IPS-20b (cell line): ENCODE data around the gene CXCR6.

Experiments used
- H3K27ac ChIP-seq: one replicate; pipeline ENCODE4 v1.5.1; 2013; ENCODE audit warnings: low read length
- H3K27me3 ChIP-seq: 2 replicates; pipeline ENCODE4 v1.6.1; 2013; ENCODE audit warnings: mild to moderate bottlenecking, low read length, inconsistent platforms; ENCODE audit not compliant: insufficient read depth
- H3K36me3 ChIP-seq: 2 replicates; pipeline ENCODE4 v1.6.1; 2013; ENCODE audit warnings: low read depth, mild to moderate bottlenecking, inconsistent platforms, low read length, moderate library complexity; ENCODE audit not compliant: insufficient read depth
- H3K4me1 ChIP-seq: 2 replicates; pipeline ENCODE4 v1.6.1; 2013; ENCODE audit warnings: mild to moderate bottlenecking, control low read depth, inconsistent platforms, low read length, moderate library complexity; ENCODE audit not compliant: insufficient read depth
- H3K4me3 ChIP-seq: 2 replicates; pipeline ENCODE4 v1.5.1; 2013; ENCODE audit warnings: mild to moderate bottlenecking, low read length, inconsistent platforms
- H3K9ac ChIP-seq: 2 replicates; pipeline ENCODE4 v1.6.1; 2013; ENCODE audit warnings: low read depth, mild to moderate bottlenecking, inconsistent platforms, low read length, moderate library complexity
- H3K9me3 ChIP-seq: 2 replicates; pipeline ENCODE4 v1.6.1; 2013; ENCODE audit warnings: mild to moderate bottlenecking, low read depth, low read length, inconsistent platforms; ENCODE audit not compliant: insufficient read depth

CXCR6 gene

DNA sequence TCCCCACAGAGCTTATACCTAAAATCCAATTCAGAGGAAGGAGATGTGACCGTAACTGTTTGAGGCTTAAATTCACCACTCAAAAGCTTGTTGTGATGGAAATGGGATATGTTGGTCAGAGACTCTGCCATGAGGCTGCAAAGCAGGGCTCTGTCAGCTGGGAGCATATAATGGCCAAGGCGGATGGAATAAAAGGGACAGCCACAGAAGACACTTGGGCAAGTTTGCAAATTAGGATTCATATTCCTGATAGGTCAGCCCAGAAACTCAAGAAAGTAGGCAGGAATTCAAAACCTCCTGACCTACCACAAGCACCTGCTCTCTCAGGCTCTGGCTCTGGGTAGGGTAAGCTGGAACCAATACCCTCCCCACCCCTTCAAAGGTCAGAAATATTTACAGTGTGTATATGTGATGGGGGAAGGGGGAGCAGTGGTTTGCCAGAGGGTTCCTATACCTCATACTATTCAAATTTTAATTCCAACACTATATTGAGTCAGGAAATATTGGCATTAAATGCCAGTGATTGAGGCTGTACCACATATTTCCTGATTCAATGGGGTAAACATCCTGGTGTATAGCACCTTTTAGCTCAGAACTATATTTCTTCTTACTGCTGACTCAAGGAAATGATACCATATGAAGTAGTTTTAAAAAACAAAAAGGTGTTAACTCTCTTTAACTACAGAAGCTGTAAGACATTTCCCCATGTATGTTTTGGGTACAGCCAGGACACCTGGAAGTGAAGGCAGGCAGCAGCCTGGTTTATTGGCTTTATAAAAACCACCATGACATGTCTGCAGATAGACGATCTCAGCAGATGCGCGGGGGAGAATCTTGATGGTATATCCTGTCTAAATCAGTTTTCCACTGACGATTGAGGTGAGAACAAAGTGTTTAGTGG, 33.2 kb downstream of the CXCR6 start:
- Histone ChIP-seq H3K9me3 (no peaks in the 10 kb centered on the region), H3K9ac (no peak overlapping the region), H3K4me3 (no peak overlapping the region), H3K36me3 (peaks cover 94% of the 10 kb centered on the region), H3K27me3 (no peaks in the 10 kb centered on the region), H3K27ac (no peak overlapping the region), H3K4me1 (no peaks in the 10 kb centered on the region)

- Histone ChIP-seq H3K9me3 (no peaks in the 10 kb centered on the region), H3K4me3 (no peak overlapping the region), H3K27ac (no peak overlapping the region), H3K9ac (no peak overlapping the region), H3K36me3 (peaks cover 95% of the 10 kb centered on the region), H3K4me1 (no peaks in the 10 kb centered on the region), H3K27me3 (no peaks in the 10 kb centered on the region)
Measured at GRCh38 chr3:45978006-45978761, 34.9 kb downstream of the CXCR6 start.

GRCh38 chr3:45979378-45979777, 36.1 kb downstream of the CXCR6 start:
- peaks cover 95% of the 10 kb centered on the region for H3K36me3 ChIP-seq
- no peaks in the 10 kb centered on the region for H3K4me1 ChIP-seq
- H3K27ac ChIP-seq, result no peak overlapping the region

GRCh38 chr3:45980229-45980813, 37.1 kb downstream of the CXCR6 start:
- no peak overlapping the region for H3K4me3 ChIP-seq
- H3K27ac ChIP-seq, result no peak overlapping the region
- H3K9ac ChIP-seq, result no peak overlapping the region
- no peaks in the 10 kb centered on the region for H3K4me1 ChIP-seq
- no peaks in the 10 kb centered on the region for H3K27me3 ChIP-seq
- no peaks in the 10 kb centered on the region for H3K9me3 ChIP-seq
- peaks cover 94% of the 10 kb centered on the region for H3K36me3 ChIP-seq

More at GRCh38 chr3:45979378-45979777, 36.1 kb downstream of the CXCR6 start:
- Histone ChIP-seq H3K4me3 (no peak overlapping the region), H3K9me3 (no peaks in the 10 kb centered on the region), H3K9ac (no peak overlapping the region), H3K27me3 (no peaks in the 10 kb centered on the region)

- H3K9me3 ChIP-seq, result no peaks in the 10 kb centered on the region
- H3K27ac ChIP-seq, result no peak overlapping the region
- no peaks in the 10 kb centered on the region for H3K27me3 ChIP-seq
- H3K36me3 ChIP-seq, result peaks cover 90% of the 10 kb centered on the region
- H3K4me1 ChIP-seq, result no peaks in the 10 kb centered on the region
- no peak overlapping the region for H3K9ac ChIP-seq
- no peak overlapping the region for H3K4me3 ChIP-seq
Measured at GRCh38 chr3:45980819-45981218, 37.6 kb downstream of the CXCR6 start.

DNA sequence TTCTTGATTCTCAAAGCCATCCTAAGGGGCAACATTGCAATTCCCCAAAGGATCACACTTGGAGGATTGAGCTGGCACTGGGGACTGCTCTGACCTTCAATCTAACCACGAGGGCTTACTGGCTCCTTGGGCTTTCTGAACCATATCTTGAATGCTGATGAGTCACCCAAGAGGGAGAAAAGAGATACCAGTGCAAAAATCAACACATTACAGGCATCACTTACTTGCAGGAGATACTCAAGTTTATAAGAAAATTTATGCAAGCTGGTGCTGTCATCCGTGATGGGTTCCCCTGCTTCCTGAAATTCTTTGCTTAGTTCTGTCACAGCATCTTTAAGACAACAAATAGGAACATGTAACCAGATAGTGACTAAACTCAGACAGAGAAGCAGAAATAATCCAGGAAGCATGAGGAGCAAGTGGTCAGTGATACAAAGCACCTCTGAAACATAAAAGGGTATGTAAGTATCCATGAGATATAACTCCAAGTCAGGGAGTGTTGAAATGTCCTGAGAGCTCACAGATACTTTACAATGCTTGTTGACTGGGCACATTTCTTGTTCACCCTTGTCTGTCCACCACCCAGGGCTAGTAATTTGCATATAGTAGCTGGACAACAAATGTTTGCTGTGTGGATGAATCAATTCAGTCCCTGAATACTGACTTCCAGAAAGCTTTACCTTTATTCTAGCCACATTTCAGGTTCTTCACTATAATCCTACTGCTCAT, 38.2 kb downstream of the CXCR6 start:
- H3K36me3 ChIP-seq, result peaks cover 83% of the 10 kb centered on the region
- H3K4me3 ChIP-seq, result no peak overlapping the region
- no peaks in the 10 kb centered on the region for H3K27me3 ChIP-seq
- no peaks in the 10 kb centered on the region for H3K4me1 ChIP-seq
- no peaks in the 10 kb centered on the region for H3K9me3 ChIP-seq
- no peak overlapping the region for H3K9ac ChIP-seq
- no peak overlapping the region for H3K27ac ChIP-seq

DNA sequence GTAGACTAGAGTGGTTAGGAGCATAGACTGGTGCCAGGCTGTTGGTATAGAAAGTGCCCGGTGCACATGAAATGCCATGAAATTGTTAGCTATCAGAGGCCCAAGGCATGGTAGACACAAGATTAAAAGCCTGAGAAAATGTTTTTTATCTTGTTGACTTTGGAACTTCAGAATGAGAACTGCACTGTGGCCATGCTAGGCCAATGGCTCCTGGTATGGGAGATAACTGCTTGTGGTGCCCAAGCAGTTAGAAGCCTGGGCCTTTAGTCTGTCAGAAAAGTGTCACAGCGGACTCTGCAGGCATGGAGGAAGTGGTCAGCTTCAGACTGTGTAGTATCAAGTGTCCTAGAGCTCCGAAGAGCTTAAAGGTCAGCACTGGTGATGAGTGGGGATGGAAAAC, 40.5 kb downstream of the CXCR6 start:
- Histone ChIP-seq H3K27me3 (no peaks in the 10 kb centered on the region), H3K4me3 (no peak overlapping the region), H3K9ac (no peak overlapping the region), H3K9me3 (no peaks in the 10 kb centered on the region), H3K4me1 (no peaks in the 10 kb centered on the region), H3K36me3 (peaks cover 64% of the 10 kb centered on the region), H3K27ac (no peak overlapping the region)

DNA sequence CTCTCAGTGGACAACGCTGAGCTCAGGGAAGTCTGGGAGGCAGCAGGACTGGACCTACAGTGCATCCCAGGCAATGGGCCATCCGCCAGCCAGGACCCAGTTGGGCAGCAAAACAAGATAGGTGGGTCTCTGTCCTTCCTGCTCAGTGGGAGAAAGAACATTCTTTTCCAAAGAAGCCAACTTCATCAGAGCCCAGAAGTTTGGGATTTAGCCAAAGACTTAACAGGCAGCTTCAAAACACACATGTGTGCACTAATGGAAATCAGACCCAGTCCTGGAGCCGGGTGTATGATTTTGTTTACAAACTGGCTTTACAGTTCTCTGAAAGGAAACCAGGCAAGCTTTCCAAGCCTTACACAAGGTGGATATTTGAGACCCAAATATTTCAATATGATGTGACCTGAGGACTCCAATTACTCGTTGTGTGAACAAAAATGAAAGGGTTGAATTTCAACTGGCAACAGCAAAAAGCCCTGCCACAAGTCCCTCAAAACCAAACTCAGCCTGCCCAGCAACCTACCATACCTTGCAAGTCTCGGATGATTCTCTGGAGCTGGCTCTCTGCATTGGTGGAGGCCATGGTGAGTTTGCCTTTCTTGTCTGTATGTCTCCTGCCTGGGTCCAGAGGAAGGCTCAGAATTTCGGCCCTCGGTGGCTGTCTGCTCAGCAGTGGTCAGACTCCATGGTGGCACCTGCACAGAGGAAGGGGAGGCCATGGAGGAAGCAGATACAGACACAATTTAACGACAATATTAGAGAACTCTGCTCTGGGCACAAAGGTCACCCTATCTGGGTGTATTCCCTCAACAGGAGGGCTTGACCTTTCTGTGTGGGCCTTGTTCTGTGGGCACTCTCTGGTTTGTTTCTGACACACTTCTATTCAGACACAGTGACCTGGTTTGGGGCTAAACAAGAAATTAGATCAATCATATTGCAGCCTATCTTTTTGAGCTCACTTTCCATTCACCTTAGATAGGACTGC, 41.4 kb downstream of the CXCR6 start:
- Histone ChIP-seq H3K9me3 (no peaks in the 10 kb centered on the region), H3K4me1 (no peaks in the 10 kb centered on the region), H3K27me3 (no peaks in the 10 kb centered on the region), H3K27ac (no peak overlapping the region), H3K36me3 (peaks cover 56% of the 10 kb centered on the region), H3K4me3 (no peak overlapping the region), H3K9ac (no peak overlapping the region)

GRCh38 chr3:45985532-45986302, 42.5 kb downstream of the CXCR6 start:
- Histone ChIP-seq H3K9ac (no peak overlapping the region), H3K4me3 (no peak overlapping the region), H3K9me3 (no peaks in the 10 kb centered on the region), H3K27ac (no peak overlapping the region), H3K27me3 (no peaks in the 10 kb centered on the region), H3K36me3 (peaks cover 45% of the 10 kb centered on the region), H3K4me1 (no peaks in the 10 kb centered on the region)

DNA sequence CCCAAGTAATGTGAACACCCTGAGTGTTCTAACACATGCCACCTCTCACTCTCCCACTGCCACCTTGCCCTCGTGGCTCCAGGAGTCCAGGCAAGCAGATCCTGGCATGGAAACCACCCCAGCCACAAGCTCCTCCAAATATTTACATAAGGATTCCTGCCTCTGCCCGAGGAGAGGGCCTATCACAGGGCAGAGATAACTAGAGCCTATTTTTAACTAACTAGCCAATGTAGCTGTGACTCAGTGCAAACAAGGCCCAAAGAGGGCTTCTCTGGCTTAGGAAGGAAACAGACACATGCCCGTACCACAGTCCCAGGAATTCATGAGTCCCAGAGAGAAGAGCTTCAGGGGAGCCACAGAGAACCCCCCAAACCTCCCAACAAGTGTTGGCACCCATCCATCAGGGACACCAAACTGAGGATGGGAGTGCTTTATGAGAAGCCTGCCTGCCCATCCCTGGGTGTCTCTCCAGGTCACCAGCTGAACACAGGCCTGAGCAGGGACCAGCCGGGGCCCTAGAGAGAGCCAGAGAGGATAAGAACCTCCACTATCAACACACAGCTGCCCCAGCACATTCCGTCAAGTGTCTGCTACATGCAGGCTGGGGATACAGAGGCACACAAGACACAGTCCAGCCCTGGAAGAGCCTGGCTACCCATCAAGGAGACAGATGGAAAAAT, 43.2 kb downstream of the CXCR6 start:
- H3K9me3 ChIP-seq, result no peaks in the 10 kb centered on the region
- H3K4me1 ChIP-seq, result no peaks in the 10 kb centered on the region
- no peak overlapping the region for H3K9ac ChIP-seq
- H3K4me3 ChIP-seq, result no peak overlapping the region
- peaks cover 38% of the 10 kb centered on the region for H3K36me3 ChIP-seq
- no peaks in the 10 kb centered on the region for H3K27me3 ChIP-seq
- H3K27ac ChIP-seq, result no peak overlapping the region
